Measurements from ENCODE around the gene VPS29. TPM values are rescaled to one million over a fixed set of nuclear protein-coding genes. Genes with fewer than 3 reads are reported as not detected.

Gene VPS29
- total RNA-seq, 1 donor from 2014 or later = 70.1 TPM

DNA sequence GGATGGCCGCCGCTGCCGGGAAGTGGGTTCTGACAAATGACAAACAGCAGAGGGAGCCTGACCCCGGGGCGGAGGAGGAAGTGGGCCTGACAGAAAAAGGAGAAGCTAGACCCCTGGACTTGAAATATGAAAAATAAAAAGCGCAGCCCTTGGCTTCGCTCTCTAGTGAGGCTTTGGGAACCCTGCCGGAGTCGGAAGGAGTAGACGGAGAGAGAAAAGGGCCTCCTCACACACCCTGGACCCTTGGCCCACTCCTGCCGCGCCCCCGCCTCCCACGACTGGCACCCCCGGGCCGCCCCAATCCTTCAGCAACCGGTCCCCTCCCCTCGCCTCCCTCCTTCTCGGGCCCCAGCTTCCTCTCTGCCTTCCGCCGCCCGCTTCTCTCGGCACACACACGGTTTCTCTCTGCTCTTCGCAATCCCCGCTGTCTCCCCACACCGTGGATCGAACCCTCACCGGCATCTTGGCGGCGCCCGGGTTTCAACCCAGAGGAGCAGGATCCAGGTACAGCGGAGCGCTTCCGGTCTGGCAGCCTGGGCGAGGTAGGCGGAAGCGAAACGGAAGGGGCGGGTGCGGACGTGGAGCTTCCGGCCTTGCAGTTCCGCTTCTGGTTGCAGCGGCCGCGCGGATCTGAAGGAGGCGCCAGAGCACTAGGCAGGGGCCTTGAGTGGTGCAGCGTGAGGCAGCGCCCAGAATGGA is 52.0 kb downstream of the VPS29 start, which contains the start of gene ARPC3:
ARPC3 (minus strand) TSS at position 539 of the 699 bp plus-strand sequence; CDS start at position 462, 77 bp downstream.
- peak; percentile 90 to 96 for DNase-seq (ENCODE audit: low read depth in 2 of 2)

DNA sequence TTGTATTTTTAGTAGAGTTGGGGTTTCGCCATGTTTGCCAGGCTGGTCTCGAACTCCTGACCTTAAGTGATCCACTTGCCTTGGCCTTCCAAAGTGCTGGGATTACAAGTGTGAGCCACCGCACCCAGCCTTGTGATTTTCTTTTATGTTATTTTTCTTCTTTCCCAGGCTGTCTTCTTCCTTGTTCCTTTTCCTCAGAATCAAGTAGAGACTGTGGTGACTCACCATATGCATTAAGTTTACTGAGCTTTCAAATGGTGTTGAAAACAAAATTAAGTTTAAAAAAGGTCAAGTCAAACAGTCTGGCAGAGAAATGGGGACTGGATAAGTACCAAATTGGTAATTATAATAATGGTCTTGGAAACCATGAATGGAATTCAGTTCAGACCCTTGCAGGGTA is 57.5 kb downstream of the VPS29 start:
- no peak for DNase-seq (ENCODE audit: low read depth in 2 of 2)

Other genes with a start within 250 kb of the VPS29 start
- 87.9 and 109 TPM in 2 replicates for gene ATP2A2, start 220.9 kb downstream of the VPS29 start, total RNA-seq
- 31.5 and 36.5 TPM in 2 replicates for gene ANAPC7, start 98.4 kb downstream of the VPS29 start, total RNA-seq
- 217 and 241 TPM in 2 replicates for gene ARPC3, start 51.8 kb downstream of the VPS29 start, total RNA-seq
- gene GPN3, start 33.9 kb downstream of the VPS29 start, total RNA-seq = 16.8 and 19.1 TPM in 2 replicates
- 7.6 and 9.9 TPM in 2 replicates for gene FAM216A, start 33.3 kb downstream of the VPS29 start, total RNA-seq
- gene RAD9B, start 220 bp upstream of the VPS29 start, total RNA-seq = 0.25 and 0.26 TPM in 2 replicates
- gene PPTC7, start 81.2 kb upstream of the VPS29 start, total RNA-seq = 6.0 and 9.5 TPM in 2 replicates
- 7.6 and 11.0 TPM in 2 replicates for gene TCTN1, start 112.0 kb upstream of the VPS29 start, total RNA-seq
- gene HVCN1, start 187.0 kb upstream of the VPS29 start, total RNA-seq = 2.6 and 3.9 TPM in 2 replicates
- 86.0 and 112 TPM in 2 replicates for gene PPP1CC, start 240.8 kb upstream of the VPS29 start, total RNA-seq

Data from dermis microvascular lymphatic vessel endothelial cell (primary cell).